Neuronal stem cell (in vitro differentiated cells): Measurements from ENCODE around the gene FAM149A.

Experiments used
- DNase-seq: peaks from one replicate; pipeline ENCODE4 v3.0.0-alpha.2; 2013; ENCODE audit warnings: low spot score
- H2AFZ ChIP-seq: one replicate; pipeline ENCODE4 v1.6.1; 2013; ENCODE audit warnings: mild to moderate bottlenecking, low read length, inconsistent platforms
- H2AK5ac ChIP-seq: 2 replicates; pipeline ENCODE4 v1.6.1; 2013; ENCODE audit warnings: low read depth, mild to moderate bottlenecking, inconsistent platforms, low read length, moderate library complexity, mixed read lengths
- H2BK120ac ChIP-seq: 2 replicates; pipeline ENCODE4 v1.6.1; 2013; ENCODE audit warnings: low read depth, mild to moderate bottlenecking, inconsistent platforms, low read length, moderate library complexity, mixed read lengths
- H2BK12ac ChIP-seq: one replicate; pipeline ENCODE4 v1.6.1; 2013; ENCODE audit warnings: low read length, inconsistent platforms
- H2BK15ac ChIP-seq: 2 replicates; pipeline ENCODE4 v1.6.1; 2013; ENCODE audit warnings: mild to moderate bottlenecking, low read length, inconsistent platforms, mixed read lengths
- H2BK5ac ChIP-seq: one replicate; pipeline ENCODE4 v1.6.1; 2013; ENCODE audit warnings: inconsistent platforms, mild to moderate bottlenecking, low read length, moderate library complexity
- H3K14ac ChIP-seq: one replicate; pipeline ENCODE4 v1.6.1; 2013; ENCODE audit warnings: low read length, inconsistent platforms
- H3K18ac ChIP-seq: 2 replicates; pipeline ENCODE4 v1.6.1; 2013; ENCODE audit warnings: low read length, inconsistent platforms
- H3K23ac ChIP-seq: 2 replicates; pipeline ENCODE4 v1.6.1; 2013; ENCODE audit warnings: low read depth, mild to moderate bottlenecking, mixed read lengths, low read length, inconsistent platforms; ENCODE audit not compliant: poor library complexity
- H3K27ac ChIP-seq: replicated peaks from 3 replicates; pipeline ENCODE4 v1.5.1; 2013; ENCODE audit warnings: low read length, inconsistent platforms
- H3K27me3 ChIP-seq, 3 experiments: 2 replicates each; pipeline ENCODE4 v1.6.1; 2013; ENCODE audit warnings: low read length in 3 of 3, mild to moderate bottlenecking in 2 of 3, inconsistent platforms in 1 of 3, low read depth in 1 of 3, mixed read lengths in 1 of 3, moderate library complexity in 1 of 3; ENCODE audit not compliant: control insufficient read depth in 3 of 3, insufficient read depth in 3 of 3
- H3K36me3 ChIP-seq, 2 donors: replicated peaks in 1 of 2; 2 replicates each; pipeline ENCODE4 v1.6.1; 2013; ENCODE audit warnings: low read length in 2 of 2; ENCODE audit not compliant: control insufficient read depth in 2 of 2, insufficient read depth in 2 of 2
- H3K4ac ChIP-seq: 2 replicates; pipeline ENCODE4 v1.6.1; 2013; ENCODE audit warnings: inconsistent platforms, mild to moderate bottlenecking, low read length, moderate library complexity
- H3K4me1 ChIP-seq, 2 donors: 1 replicate in 1 of 2; 2 replicates in 1 of 2; pipeline ENCODE4 v1.6.1; 2013; ENCODE audit warnings: low read length in 2 of 2, low read depth in 1 of 2; ENCODE audit not compliant: control insufficient read depth in 2 of 2, insufficient read depth in 1 of 2
- H3K4me2 ChIP-seq: one replicate; pipeline ENCODE4 v1.6.1; 2013; ENCODE audit warnings: mild to moderate bottlenecking, low read length, inconsistent platforms; ENCODE audit not compliant: insufficient read depth, poor library complexity, severe bottlenecking
- H3K4me3 ChIP-seq, 2 donors: 2 replicates each; pipeline ENCODE4 v1.5.1; 2013; ENCODE audit warnings: low read length in 2 of 2, mild to moderate bottlenecking in 2 of 2, inconsistent platforms in 1 of 2, moderate library complexity in 1 of 2
- H3K79me1 ChIP-seq: one replicate; pipeline ENCODE4 v1.6.1; 2013; ENCODE audit warnings: low read depth, mild to moderate bottlenecking, inconsistent platforms, low read length, moderate library complexity
- H3K9ac ChIP-seq: one replicate; pipeline ENCODE4 v1.6.1; 2013; ENCODE audit warnings: mild to moderate bottlenecking, low read depth, low read length, inconsistent platforms; ENCODE audit not compliant: poor library complexity
- H3K9me3 ChIP-seq, 2 donors: replicated peaks in 1 of 2; 2 replicates each; pipeline versions ENCODE3 to v1.6.1; 2013; ENCODE audit warnings: low read length in 2 of 2, mild to moderate bottlenecking in 2 of 2, inconsistent platforms in 1 of 2, low read depth in 1 of 2, mixed read lengths in 1 of 2, moderate library complexity in 1 of 2; ENCODE audit not compliant: control insufficient read depth in 2 of 2, insufficient read depth in 1 of 2
- H4K8ac ChIP-seq: one replicate; pipeline ENCODE4 v1.6.1; 2013; ENCODE audit warnings: low read depth, mild to moderate bottlenecking, inconsistent platforms, low read length, moderate library complexity
- H4K91ac ChIP-seq: one replicate; pipeline ENCODE4 v1.6.1; 2013; ENCODE audit warnings: low read length, low read depth, mild to moderate bottlenecking, inconsistent platforms; ENCODE audit not compliant: poor library complexity
- WGBS, 2 donors: extraction: QIAGEN DNeasy Blood & Tissue Kit; methylation state at CpG; one replicate each; pipeline ENCODE4 v1.1.7; 2013; ENCODE audit warnings: missing lambda C conversion rate in 2 of 2, mixed read lengths in 1 of 2; ENCODE audit not compliant: insufficient read length in 2 of 2, insufficient replicate concordance in 1 of 2; ENCODE audit errors: extremely low coverage in 2 of 2; 5-methylcytosine and 5-hydroxymethylcytosine counted together

Gene FAM149A

DNA sequence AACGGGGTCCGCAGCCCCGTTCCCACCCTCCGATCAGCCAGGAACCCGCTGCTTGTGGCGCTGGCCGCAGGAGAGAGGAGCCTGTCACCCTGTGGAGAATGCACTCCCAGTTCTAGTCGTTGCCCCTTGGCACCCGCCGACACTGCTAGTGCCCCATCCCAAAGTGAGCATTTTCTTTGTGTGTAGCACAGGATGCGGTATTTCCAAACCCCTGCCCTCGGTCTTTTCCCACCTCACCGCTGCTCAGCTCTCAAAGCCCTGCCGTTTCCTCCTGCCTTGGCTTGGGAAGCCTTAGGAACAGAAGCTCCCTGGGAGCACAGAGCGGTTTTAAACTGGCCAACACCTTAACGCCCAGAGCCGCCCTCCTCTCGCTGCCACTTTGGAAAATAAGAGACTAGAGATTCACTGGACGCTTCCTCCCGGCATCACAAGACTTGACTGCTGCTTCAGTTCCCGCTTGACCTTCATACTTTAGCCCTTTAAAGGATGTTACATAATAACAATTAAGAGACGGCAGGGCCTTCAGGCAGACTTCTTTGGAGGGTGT is 87.6 kb downstream of the FAM149A start:
- no CpG with 5 or more reads among the region's 22 CpGs for WGBS, 2 donors
- peak overlapping the region; percentile 71 for H3K4ac ChIP-seq
- H3K9ac ChIP-seq, result peak overlapping the region; percentile 99
- peak overlapping the region; percentile 77 for H4K91ac ChIP-seq
- H3K4me2 ChIP-seq, result peak overlapping the region; percentile 96
- H2BK120ac ChIP-seq, result peak overlapping the region; percentile 32
- H3K23ac ChIP-seq, result peak overlapping the region; percentile 31
- DNase-seq, result peak; percentile 29
- H3K79me1 ChIP-seq, result peaks cover 2% of the 10 kb centered on the region
- peaks cover 2 to 3% of the 10 kb centered on the region in 2 donors for H3K4me1 ChIP-seq
- no peaks in the 10 kb centered on the region for H3K27me3 ChIP-seq
- peak overlapping the region; percentile 94 for H3K27ac ChIP-seq
- H3K18ac ChIP-seq, result peak overlapping the region; percentile 99
- H3K14ac ChIP-seq, result peak overlapping the region; percentile 96
- peaks cover 0 to 25% of the 10 kb centered on the region in 2 donors for H3K36me3 ChIP-seq
- H3K9me3 ChIP-seq, result no peaks in the 10 kb centered on the region
- peak overlapping the region; percentile 99 for H2AFZ ChIP-seq
- H2AK5ac ChIP-seq, result peak overlapping the region; percentile 11
- peak overlapping the region; percentile 93 to 98 for H3K4me3 ChIP-seq
- H4K8ac ChIP-seq, result no peak overlapping the region
- peak overlapping the region; percentile 79 for H2BK5ac ChIP-seq
- H2BK12ac ChIP-seq, result peak overlapping the region; percentile 85
- peak overlapping the region; percentile 88 for H2BK15ac ChIP-seq

DNA sequence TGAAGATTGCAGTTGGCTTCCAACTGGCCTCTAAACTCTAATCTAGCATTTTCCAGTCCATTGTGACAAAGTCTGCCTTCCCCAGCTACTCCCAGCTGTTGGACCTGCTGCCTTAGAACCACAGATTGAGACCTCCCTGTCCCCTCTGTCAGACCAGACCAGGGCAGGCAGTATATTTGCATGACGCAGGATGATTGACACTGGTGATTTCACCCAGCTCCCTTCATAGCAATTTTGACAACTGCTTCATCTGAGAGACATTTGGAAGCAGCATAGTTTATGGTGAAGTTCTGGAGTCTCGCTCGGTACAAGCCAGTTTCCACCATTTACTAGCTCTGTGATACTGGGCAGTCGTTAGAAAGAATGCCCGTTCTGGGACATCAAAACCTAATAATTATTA is 89.3 kb downstream of the FAM149A start:
- Histone ChIP-seq H3K9ac (no peak overlapping the region), H2BK12ac (no peak overlapping the region), H3K23ac (no peak overlapping the region), H3K4me1 (peaks cover 2 to 3% of the 10 kb centered on the region in 2 donors), H3K79me1 (peaks cover 2% of the 10 kb centered on the region), H3K27me3 (no peaks in the 10 kb centered on the region), H3K36me3 (peaks cover 0 to 25% of the 10 kb centered on the region in 2 donors), H2BK15ac (no peak overlapping the region), H3K4me2 (no peak overlapping the region), H3K27ac (no peak overlapping the region), H2BK120ac (no peak overlapping the region), H3K4me3 (no peak overlapping the region), H2AFZ (no peak overlapping the region), H3K18ac (no peak overlapping the region), H4K91ac (no peak overlapping the region), H3K9me3 (no peaks in the 10 kb centered on the region), H3K14ac (no peak overlapping the region), H2AK5ac (no peak overlapping the region), H4K8ac (no peak overlapping the region), H2BK5ac (no peak overlapping the region), H3K4ac (no peak overlapping the region)
- DNase-seq, result no peak
- no CpG with 5 or more reads among the region's 5 CpGs for WGBS, 2 donors

DNA sequence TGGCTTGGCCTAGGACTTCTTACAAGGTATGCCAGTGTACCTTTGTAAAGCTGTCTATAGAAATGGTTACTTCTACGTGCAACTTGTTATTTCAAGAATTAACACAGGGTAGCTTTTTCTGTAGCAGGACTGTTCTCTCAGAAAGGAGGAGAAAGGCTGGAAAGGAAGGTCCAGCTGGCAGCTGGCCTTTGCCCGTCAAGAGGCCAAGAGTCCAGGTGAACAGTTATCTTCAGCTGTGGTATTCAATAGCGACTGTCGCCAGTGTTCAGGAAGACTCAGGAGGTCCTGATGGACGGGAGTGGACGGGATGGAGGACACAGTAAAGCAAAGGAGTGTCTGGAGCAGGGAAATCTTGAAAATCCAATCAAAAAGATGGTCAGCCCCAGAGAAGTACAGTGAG is 91.6 kb downstream of the FAM149A start:
- Histone ChIP-seq H3K27me3 (no peaks in the 10 kb centered on the region), H3K4me1 (peaks cover 2% of the 10 kb centered on the region in 2 donors), H3K18ac (no peak overlapping the region), H3K4me3 (no peak overlapping the region), H3K36me3 (peaks cover 0 to 25% of the 10 kb centered on the region in 2 donors), H3K9me3 (no peaks in the 10 kb centered on the region), H3K4me2 (no peak overlapping the region), H3K9ac (no peak overlapping the region), H3K14ac (no peak overlapping the region), H2AK5ac (no peak overlapping the region), H3K23ac (no peak overlapping the region), H2BK5ac (no peak overlapping the region), H2AFZ (no peak overlapping the region), H3K4ac (no peak overlapping the region), H3K27ac (no peak overlapping the region), H2BK12ac (no peak overlapping the region), H2BK15ac (no peak overlapping the region), H4K91ac (no peak overlapping the region), H2BK120ac (no peak overlapping the region), H4K8ac (no peak overlapping the region), H3K79me1 (peaks cover 2% of the 10 kb centered on the region)
- DNase-seq, result no peak
- no CpG with 5 or more reads among the region's 6 CpGs for WGBS, 2 donors

DNA sequence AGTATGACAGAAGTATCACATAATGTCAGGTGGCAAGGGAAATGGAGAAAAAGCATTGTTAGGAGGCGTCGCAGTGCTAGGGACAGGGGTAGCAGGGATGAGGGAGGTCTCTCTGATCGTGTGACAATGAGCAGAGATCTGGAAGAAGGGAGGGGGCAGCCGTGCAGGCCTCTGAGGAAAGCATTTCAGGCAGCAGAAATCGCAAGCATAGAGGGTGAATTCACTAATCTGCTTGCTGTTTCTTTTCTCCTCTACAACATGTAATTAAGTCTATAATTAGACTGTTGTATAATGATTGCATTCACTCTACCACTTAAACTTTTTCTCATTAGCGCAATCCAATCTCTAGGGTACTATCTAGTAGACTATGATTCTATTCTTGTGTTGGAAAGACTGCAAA is 96.0 kb downstream of the FAM149A start:
- Histone ChIP-seq H3K27me3 (peaks cover 0 to 2% (median 0%) of the 10 kb centered on the region in 3 experiments), H3K14ac (no peak overlapping the region), H3K4me2 (no peak overlapping the region), H2BK5ac (no peak overlapping the region), H3K9ac (no peak overlapping the region), H3K4ac (no peak overlapping the region), H3K36me3 (peaks cover 3 to 8% of the 10 kb centered on the region in 2 donors), H3K79me1 (no peaks in the 10 kb centered on the region), H4K91ac (no peak overlapping the region), H2BK12ac (no peak overlapping the region), H3K9me3 (peaks cover 0 to 4% of the 10 kb centered on the region in 2 donors), H2AFZ (no peak overlapping the region), H2BK15ac (no peak overlapping the region), H3K4me3 (no peak overlapping the region), H3K27ac (no peak overlapping the region), H3K4me1 (peaks cover 0 to 5% of the 10 kb centered on the region in 2 donors), H2BK120ac (no peak overlapping the region), H3K23ac (no peak overlapping the region), H3K18ac (no peak overlapping the region), H4K8ac (no peak overlapping the region), H2AK5ac (no peak overlapping the region)
- no peak for DNase-seq
- no CpG with 5 or more reads among the region's 6 CpGs for WGBS, 2 donors
